GM12891 (cell line): ENCODE results near the gene FAM110C.

Source experiments
- PAX5 ChIP-seq: IDR thresholded peaks from 2 replicates; pipeline ENCODE4 v1.6.1; 2011; ENCODE audit warnings: low read length, moderate library complexity, mild to moderate bottlenecking; ENCODE audit not compliant: insufficient read depth, severe bottlenecking
- POLR2A ChIP-seq: IDR thresholded peaks from 2 replicates; pipeline ENCODE4 v1.6.1; 2011; ENCODE audit warnings: low read depth, low read length, control low read depth
- POLR2AphosphoS5 ChIP-seq: IDR thresholded peaks from 2 replicates; pipeline ENCODE4 v1.6.1; 2011; ENCODE audit warnings: low read depth, low read length, control low read depth
- TAF1 ChIP-seq: IDR thresholded peaks from 2 replicates; pipeline ENCODE4 v1.6.1; 2011; ENCODE audit warnings: low read depth, low read length, control low read depth

- TF ChIP-seq POLR2A (no peak), POLR2AphosphoS5 (no peak), PAX5 (no peak), TAF1 (no peak)
Observed at GRCh38 chr2:19505-19904, 26.8 kb downstream of the FAM110C start.
